ENCODE measurements around the gene USP4. TPM values are rescaled to one million over a fixed set of nuclear protein-coding genes. Genes with fewer than 3 reads are reported as not detected.

The USP4 gene
- total and polyA plus RNA-seq, 2 experiments from 2014 or later: 20.1 to 26.5 TPM

DNA sequence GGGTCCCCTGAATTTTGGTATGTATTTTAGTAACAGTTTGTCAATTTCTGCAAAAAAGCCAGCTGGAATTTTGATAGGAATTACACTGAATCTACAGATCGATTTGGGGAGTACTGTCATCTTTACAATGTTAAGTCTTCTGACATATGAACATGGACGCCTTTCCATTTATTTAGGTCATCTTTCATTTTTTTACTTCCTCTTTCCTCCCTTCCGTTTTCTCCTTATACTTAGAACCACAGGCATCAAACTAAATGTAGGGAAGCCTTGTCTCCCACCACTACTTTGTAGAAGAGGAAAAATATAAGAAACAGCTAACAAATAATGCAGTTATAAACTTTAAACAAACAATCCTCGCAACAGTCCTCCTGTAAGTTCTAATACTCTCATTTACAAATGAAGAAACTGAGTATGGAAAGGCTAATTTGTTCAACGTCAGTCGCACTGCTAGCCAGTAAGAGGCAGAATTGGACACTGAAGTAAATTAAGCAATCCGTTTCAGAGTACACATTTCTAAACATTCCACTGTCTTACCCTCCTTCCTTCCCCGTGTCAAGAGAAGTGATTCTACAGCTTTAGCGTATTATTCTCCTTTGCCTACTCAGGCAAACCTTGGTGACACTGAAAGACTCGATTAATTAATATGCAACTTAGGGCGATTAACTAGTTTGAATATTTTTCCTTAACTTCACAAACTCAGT lies 46.4 kb upstream of the USP4 start:
- Histone ChIP-seq H2AFZ (no peak overlapping the region), H3K4me3 (no peak overlapping the region), H3K9me3 (ENCODE audit: low read depth) (no peaks in the 10 kb centered on the region), H4K20me1 (ENCODE audit: insufficient read depth, poor library complexity, severe bottlenecking) (peaks cover 99% of the 10 kb centered on the region), H3K27ac (no peak overlapping the region), H3K79me2 (peaks cover 100% of the 10 kb centered on the region), H3K9me2 (replicated peaks; ENCODE audit: insufficient read depth) (no peaks in the 10 kb centered on the region), H3K36me3 (replicated peaks; ENCODE audit: insufficient read depth, low read depth) (no peaks in the 10 kb centered on the region), H3K4me1 (ENCODE audit: insufficient read depth) (no peaks in the 10 kb centered on the region), H3K27me3 (no peaks in the 10 kb centered on the region), H3K4me2 (no peak overlapping the region)
- WGBS (ENCODE audit: low lambda C conversion rate, missing lambda C conversion rate): 89% methylated on average over 11 of the region's 11 CpGs
- TF ChIP-seq CTCF (IDR thresholded peaks at IDR 0.05; ENCODE audit: poor library complexity): no peak
- TF ChIP-seq EZH2 (IDR thresholded peaks at IDR 0.05; ENCODE audit: borderline replicate concordance): no peak
- no peak for TF ChIP-seq EZH2phosphoT487 (IDR thresholded peaks at IDR 0.05; ENCODE audit: low read depth, severe bottlenecking, unreplicated experiment)
- no peak for DNase-seq (ENCODE audit: low spot score)

DNA sequence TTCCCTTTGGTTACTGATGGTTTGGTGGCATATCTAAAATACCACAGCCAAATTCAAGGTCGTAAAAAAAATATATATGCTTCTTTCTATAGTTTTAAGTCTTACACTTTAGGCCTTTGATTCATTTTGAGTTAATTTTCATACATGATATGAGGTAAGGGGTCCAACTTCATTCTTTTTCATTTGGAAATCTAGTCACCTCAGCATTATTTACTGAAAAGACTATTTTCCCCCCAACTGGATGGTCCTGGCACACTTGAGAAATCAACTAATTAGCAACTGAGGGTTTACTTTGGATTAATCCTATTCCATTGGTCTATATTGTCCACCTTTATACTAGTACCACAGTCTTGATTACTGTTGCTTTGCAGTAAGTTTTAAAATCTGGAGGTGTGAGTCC lies 45.8 kb upstream of the USP4 start:
- no peak overlapping the region for H3K4me2 ChIP-seq
- H3K4me3 ChIP-seq: no peak overlapping the region
- no peak for DNase-seq (ENCODE audit: low spot score)
- H3K27ac ChIP-seq: no peak overlapping the region
- no peaks in the 10 kb centered on the region for H3K4me1 ChIP-seq (ENCODE audit: insufficient read depth)
- WGBS (ENCODE audit: low lambda C conversion rate, missing lambda C conversion rate): 97% methylated on average over 1 of the region's 1 CpG
- no peak overlapping the region for H2AFZ ChIP-seq
- no peaks in the 10 kb centered on the region for H3K9me3 ChIP-seq (ENCODE audit: low read depth)
- H3K79me2 ChIP-seq: peaks cover 100% of the 10 kb centered on the region
- no peaks in the 10 kb centered on the region for H3K9me2 ChIP-seq (replicated peaks; ENCODE audit: insufficient read depth)
- no peaks in the 10 kb centered on the region for H3K27me3 ChIP-seq
- H3K36me3 ChIP-seq (replicated peaks; ENCODE audit: insufficient read depth, low read depth): no peaks in the 10 kb centered on the region
- peaks cover 99% of the 10 kb centered on the region for H4K20me1 ChIP-seq (ENCODE audit: insufficient read depth, poor library complexity, severe bottlenecking)
- no peak for TF ChIP-seq EZH2 (IDR thresholded peaks at IDR 0.05; ENCODE audit: borderline replicate concordance)
- no peak for TF ChIP-seq EZH2phosphoT487 (IDR thresholded peaks at IDR 0.05; ENCODE audit: low read depth, severe bottlenecking, unreplicated experiment)
- TF ChIP-seq CTCF (IDR thresholded peaks at IDR 0.05; ENCODE audit: poor library complexity): no peak

GRCh38 chr3:49383387-49383786 lies 43.5 kb upstream of the USP4 start:
- H3K4me2 ChIP-seq: no peak overlapping the region
- no peaks in the 10 kb centered on the region for H3K36me3 ChIP-seq (replicated peaks; ENCODE audit: insufficient read depth, low read depth)
- no peak overlapping the region for H3K27ac ChIP-seq
- no peak overlapping the region for H3K4me3 ChIP-seq
- H4K20me1 ChIP-seq (ENCODE audit: insufficient read depth, poor library complexity, severe bottlenecking): peaks cover 98% of the 10 kb centered on the region
- no peak for DNase-seq (ENCODE audit: low spot score)
- WGBS (ENCODE audit: low lambda C conversion rate, missing lambda C conversion rate): 78% methylated on average over 5 of the region's 5 CpGs
- no peak for TF ChIP-seq CTCF (IDR thresholded peaks at IDR 0.05; ENCODE audit: poor library complexity)
- no peak for TF ChIP-seq EZH2 (IDR thresholded peaks at IDR 0.05; ENCODE audit: borderline replicate concordance)
- no peak for TF ChIP-seq EZH2phosphoT487 (IDR thresholded peaks at IDR 0.05; ENCODE audit: low read depth, severe bottlenecking, unreplicated experiment)
- H3K79me2 ChIP-seq: peaks cover 100% of the 10 kb centered on the region
- H3K27me3 ChIP-seq: no peaks in the 10 kb centered on the region
- no peaks in the 10 kb centered on the region for H3K9me2 ChIP-seq (replicated peaks; ENCODE audit: insufficient read depth)
- H2AFZ ChIP-seq: no peak overlapping the region
- H3K4me1 ChIP-seq (ENCODE audit: insufficient read depth): no peaks in the 10 kb centered on the region
- no peaks in the 10 kb centered on the region for H3K9me3 ChIP-seq (ENCODE audit: low read depth)
